AG20443 (cell line): ENCODE measurements around the gene RANBP3L.
"Not testable (repeated sequence)": the region's sequence is repeated elsewhere in the genome, so short reads cannot be mapped to it uniquely, and the experiment has no call there.

ENCODE experiments used
- DNase-seq: peaks from one replicate; pipeline ENCODE4 v3.0.0; 2012; ENCODE audit warnings: low spot score, mixed read lengths

RANBP3L gene

GRCh38 chr5:36285837-36286615 is 15.7 kb downstream of the RANBP3L start:
- no peak for DNase-seq

- not testable (repeated sequence) for DNase-seq
Measured at GRCh38 chr5:36283775-36284174, 17.9 kb downstream of the RANBP3L start.

- DNase-seq: no peak
Measured at GRCh38 chr5:36281626-36282025, 20.1 kb downstream of the RANBP3L start.

DNA sequence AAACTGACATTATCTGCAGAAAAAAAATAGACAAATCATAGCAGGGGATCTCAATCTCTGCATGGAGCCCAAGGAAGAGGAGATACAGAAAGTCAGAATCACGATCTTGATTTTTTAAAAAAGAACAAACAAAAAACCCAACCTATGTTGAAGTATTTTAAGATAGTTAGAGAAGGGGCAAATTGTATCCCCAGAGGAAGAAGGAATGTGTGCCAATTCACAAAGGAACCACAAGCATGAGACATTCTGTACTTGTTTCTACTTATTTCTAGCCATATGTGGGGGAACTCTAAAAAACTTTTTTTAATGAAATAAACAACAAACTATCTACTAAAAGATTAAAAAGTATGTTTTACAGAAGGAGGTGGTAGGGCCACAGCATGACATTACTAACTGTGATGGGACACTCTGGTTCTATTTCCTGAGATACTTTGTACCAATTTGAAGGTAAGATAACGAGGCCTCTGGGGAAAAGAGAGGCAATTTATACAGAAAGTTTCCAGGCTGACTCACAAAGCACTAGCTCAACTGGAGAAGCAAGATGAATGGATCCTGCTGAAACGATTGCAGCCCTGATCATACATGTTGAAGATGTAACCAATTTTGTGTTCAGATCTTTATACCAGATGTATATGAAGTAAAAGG is 22.5 kb downstream of the RANBP3L start:
- peak; percentile 33 for DNase-seq

DNA sequence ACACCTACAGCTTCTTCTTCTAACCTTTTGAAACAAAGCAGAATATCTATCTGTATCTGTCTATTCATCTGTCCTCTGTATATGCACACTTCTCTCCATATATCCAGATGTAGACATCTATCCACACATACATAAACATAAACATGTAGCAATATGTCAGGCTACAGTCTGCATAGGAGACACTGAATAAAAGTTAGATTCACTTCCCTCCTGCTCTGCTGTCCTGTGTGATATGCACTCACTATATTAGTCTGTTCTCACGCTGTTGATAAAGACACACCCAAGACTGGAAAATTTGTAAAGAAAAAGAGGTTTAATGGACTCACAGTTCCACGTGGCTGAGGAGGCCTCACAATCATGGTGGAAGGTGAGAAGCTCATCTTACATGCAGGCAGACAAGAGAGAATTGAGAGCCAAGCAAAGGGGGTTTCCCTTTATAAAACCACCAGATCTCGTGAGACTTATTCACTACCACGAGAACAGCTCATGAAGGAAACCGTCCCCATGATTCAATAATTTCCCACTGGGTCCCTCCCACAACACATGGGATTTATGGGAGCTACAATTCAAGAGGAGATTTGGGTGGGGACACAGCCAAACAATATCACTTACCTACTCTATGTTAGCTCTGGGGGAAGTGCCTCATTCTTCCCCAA is 24.1 kb downstream of the RANBP3L start:
- DNase-seq: no peak

GRCh38 chr5:36276864-36277263 is 24.8 kb downstream of the RANBP3L start:
- peak; percentile 11 for DNase-seq

DNA sequence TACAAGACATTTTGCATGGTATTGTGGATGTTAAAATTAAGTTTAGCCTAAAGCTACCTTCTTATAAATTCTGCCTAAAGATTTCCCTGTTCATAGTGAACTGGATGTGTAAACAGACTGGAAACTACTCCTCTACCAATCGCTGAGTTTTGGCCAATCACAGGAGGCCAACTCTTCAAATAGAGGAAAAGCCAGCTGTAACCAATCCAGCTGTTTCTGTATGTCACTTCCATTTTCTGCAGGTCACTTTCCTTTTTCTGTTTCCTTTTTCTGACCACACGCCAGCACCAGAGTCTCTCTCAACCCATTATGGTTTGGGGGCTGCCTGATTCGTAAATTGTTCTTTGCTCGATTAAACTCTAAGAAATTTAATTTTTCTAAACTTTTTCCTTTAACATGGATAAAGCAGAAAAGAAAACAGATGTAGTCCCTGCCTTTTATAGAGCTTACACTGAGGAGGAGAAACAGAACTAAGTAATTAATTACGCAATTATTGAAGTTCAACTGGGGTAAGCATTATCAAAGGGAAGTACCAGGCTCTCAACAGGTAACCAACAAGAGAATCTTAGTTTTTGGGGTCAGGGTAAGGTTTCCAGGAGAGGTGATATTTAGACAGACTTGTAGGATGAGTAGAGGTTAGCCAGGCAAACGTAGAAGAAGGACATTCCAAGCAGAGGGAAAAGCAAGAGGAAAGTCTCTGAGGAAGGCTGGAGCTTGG is 27.7 kb downstream of the RANBP3L start:
- DNase-seq: no peak

DNA sequence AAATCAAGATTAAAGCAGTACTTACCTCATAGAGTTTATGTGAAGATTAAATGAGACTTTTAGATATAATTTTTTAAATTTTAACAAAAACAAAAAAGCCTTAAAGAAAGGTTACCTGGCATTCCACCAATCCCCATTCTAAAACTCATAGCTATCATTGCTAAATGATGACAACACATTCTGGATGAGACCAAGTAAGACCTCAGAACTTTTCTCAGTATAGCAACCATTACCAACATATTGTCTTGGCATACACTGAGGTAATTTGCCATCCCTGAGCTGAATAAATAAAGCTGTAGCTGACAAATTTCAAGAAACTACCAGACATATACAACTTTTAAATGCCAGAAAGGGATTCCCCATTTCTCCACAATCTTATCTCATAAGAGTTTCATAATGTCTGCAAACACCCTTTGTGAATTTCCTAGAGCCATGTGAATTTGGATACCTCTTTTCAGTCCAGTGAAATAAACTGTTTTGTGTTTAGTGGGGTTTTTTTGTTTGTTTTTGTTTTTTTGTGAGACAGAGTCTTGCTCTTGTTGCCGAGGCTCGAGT is 29.5 kb downstream of the RANBP3L start:
- peak; percentile 7 for DNase-seq

DNA sequence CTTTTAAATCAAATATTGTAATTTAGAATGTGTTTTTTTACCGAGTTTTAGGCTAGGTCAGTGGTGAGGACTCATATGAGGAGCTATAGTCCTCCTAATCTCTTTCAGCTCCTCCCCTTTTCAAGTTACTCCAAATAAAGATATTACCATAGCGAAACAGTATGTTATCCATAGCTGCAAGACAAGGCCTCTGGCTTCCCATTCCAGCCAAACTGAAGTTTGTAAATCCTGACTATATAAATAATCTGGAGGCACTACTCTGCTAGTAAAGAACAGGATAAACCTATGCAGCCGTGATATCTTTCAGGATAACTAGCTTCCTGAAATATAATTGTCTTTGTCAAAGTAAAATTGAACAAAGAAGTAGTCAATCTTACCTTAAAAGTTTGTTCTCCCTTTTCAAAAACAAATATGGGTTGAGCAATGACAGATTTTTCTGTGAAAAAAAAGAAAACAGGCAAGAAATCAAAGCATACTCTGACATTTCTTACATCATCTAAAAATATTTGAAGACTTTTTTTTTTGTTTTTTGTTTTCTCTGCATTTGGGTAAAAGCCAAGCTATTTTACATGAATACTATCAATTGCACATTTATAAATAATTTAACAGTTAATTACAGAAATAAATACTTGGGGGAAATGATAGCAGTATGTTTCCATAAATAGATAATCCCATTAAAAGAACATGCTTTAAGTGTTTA is 30.7 kb downstream of the RANBP3L start:
- DNase-seq: no peak

- no peak for DNase-seq
Measured at GRCh38 chr5:36270175-36270574, 31.5 kb downstream of the RANBP3L start.

- no peak for DNase-seq
Measured at GRCh38 chr5:36269478-36269877, 32.2 kb downstream of the RANBP3L start.

- no peak for DNase-seq
Measured at GRCh38 chr5:36267905-36268304, 33.8 kb downstream of the RANBP3L start.

DNA sequence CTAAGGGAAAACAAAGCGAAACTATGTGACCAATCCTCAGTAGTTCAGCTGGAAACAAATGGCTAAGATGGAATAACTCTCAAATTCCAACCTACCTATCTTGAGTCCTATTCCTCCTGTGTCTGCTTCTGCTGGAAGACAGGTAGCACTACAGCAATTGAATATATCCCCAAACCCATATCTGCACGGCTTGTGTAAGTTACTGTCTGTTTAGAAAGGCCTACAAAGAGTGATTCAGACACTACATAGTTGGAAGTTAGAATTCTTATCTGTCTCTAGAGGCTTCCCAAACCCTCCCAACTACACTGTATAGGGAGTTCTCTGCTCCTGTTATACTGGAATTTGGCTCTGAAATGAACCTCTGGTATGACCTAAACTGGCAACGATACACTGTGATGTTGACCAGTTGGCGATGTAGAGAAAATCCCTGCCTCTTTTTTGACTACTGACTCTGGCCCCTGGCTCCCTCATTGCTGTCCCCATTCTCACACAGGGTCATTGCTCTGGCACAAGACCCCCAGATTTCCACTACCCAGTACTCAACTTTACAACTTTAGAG is 37.4 kb downstream of the RANBP3L start:
- no peak for DNase-seq

- no peak for DNase-seq
Measured at GRCh38 chr5:36261186-36261585, 40.5 kb downstream of the RANBP3L start.

- DNase-seq: no peak
Measured at GRCh38 chr5:36253575-36253974, 48.1 kb downstream of the RANBP3L start.

GRCh38 chr5:36252722-36253365 is 48.9 kb downstream of the RANBP3L start:
- DNase-seq: no peak

DNA sequence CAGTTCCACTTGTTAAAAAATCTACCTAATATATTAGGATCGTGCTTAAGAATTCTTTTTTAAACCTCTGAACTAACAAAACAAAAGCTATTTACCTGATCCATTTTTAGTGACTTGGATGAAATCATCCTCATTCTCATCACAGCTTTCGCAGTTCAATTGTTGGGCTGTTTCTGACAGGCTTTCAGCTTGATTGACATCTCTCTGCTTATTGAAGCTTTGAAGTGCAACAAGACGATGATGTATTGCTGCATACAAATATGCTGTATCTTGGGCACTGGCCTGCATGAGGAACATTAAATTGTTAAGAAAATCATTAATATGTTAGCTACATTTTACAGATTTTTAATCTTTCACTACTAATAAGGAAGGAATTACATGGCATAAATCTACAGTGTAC is 50.5 kb downstream of the RANBP3L start:
- no peak for DNase-seq

DNA sequence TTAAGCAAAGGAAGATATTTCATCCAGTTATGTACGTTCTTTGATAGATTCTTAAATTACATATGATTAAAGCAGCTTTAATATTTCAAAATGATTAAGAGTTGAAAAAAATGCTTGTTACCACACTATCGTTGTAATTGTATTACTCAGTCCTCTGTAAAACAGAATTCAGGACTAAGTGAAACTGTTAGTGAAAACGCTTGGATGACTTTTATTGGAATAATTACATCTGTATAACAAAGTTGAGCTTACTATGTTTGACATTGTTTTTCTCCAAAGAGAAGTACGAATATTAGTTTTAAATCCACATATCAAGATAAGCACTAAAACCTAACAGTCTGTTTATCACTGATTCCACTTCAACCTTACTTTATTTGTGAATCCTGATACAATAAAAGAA is 51.3 kb downstream of the RANBP3L start:
- no peak for DNase-seq

- DNase-seq: no peak
Measured at GRCh38 chr5:36246036-36246800, 55.5 kb downstream of the RANBP3L start.

DNA sequence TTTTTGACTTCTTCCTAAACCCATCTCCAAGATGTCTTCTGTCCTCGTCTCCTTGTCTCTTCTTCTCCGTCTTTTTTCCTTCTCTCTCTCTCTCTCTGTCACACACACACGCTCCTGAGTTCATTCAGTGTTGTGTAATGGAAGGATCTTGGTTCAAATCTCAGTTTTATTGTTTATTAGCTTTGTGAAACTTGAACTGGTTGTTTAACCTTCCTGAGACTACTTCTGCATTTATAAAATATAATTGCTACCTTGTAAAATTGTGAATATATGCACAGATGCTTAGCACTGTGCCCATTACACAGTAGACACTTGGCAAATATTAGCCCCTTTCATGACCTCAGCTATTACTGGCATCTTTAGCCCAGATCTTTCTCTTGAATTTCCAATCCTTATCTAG is 57.6 kb downstream of the RANBP3L start:
- DNase-seq: no peak
